H1 (cell line): ENCODE results near the gene ANO6. TPM values are rescaled to one million over a fixed set of nuclear protein-coding genes. Genes with fewer than 3 reads are reported as not detected.

Experiments used
- CTCF ChIA-PET: fragments of 300-600 bp; sonication (Branson Sonifier 250); formaldehyde crosslinking; loops from one replicate; lab custom pipeline; 2021; ENCODE audit not compliant: partially characterized antibody; lab: Charles Lee
- POLR2A ChIA-PET: fragments of 300-600 bp; sonication (Branson Sonifier 250); formaldehyde crosslinking; loops from one replicate; lab custom pipeline; 2021; ENCODE audit warnings: inconsistent platforms; ENCODE audit not compliant: partially characterized antibody; lab: Charles Lee
- DNase-seq, 2 experiments: peaks; one replicate each; pipeline versions ENCODE4 v3.0.0 to v3.0.0-alpha.2; 2010 to 2022; ENCODE audit warnings: low spot score in 2 of 2, low read depth in 1 of 2, mixed read lengths in 1 of 2
- FAIRE-seq: peaks from 2 replicates; lab custom pipeline; 2011; peaks lifted over from hg19 to GRCh38; lab: Jason Lieb, UNC
- H2AFZ ChIP-seq: 2 replicates; pipeline ENCODE4 v1.8.1; 2012; ENCODE audit warnings: low read length, inconsistent platforms
- H2AK5ac ChIP-seq: 2 replicates; pipeline ENCODE4 v1.6.1; 2013; ENCODE audit warnings: low read depth, low read length
- H2BK120ac ChIP-seq: replicated peaks from 2 replicates; pipeline ENCODE3; 2013; ENCODE audit warnings: low read depth, low read length, inconsistent platforms
- H2BK12ac ChIP-seq: 2 replicates; pipeline ENCODE4 v1.6.1; 2013; ENCODE audit warnings: low read depth, low read length
- H2BK15ac ChIP-seq: 2 replicates; pipeline ENCODE4 v1.6.1; 2013; ENCODE audit warnings: low read length
- H2BK20ac ChIP-seq: 2 replicates; pipeline ENCODE4 v1.6.1; 2013; ENCODE audit warnings: low read length
- H2BK5ac ChIP-seq: 2 replicates; pipeline ENCODE4 v1.6.1; 2013; ENCODE audit warnings: low read depth, low read length
- H3K14ac ChIP-seq: 2 replicates; pipeline ENCODE4 v1.6.1; 2013; ENCODE audit warnings: inconsistent platforms; ENCODE audit not compliant: insufficient read length
- H3K18ac ChIP-seq: 2 replicates; pipeline ENCODE4 v1.6.1; 2013; ENCODE audit warnings: low read length; ENCODE audit errors: extremely low read depth
- H3K23ac ChIP-seq: 2 replicates; pipeline ENCODE4 v1.6.1; 2013; ENCODE audit warnings: inconsistent platforms; ENCODE audit not compliant: insufficient read length
- H3K23me2 ChIP-seq: 2 replicates; pipeline ENCODE4 v1.6.1; 2013; ENCODE audit warnings: low read depth, low read length
- H3K27ac ChIP-seq: 2 replicates; pipeline ENCODE4 v1.6.1; 2011; ENCODE audit warnings: low read depth, low read length, inconsistent platforms
- H3K27me3 ChIP-seq, 4 experiments: replicated peaks in 1 of 4; 1 replicate in 1 of 4; 2 replicates in 3 of 4; pipeline versions ENCODE4 v1.6.1 to v1.8.1; 2011 to 2013; ENCODE audit warnings: low read length in 3 of 4, mild to moderate bottlenecking in 3 of 4, inconsistent platforms in 2 of 4, mixed read lengths in 2 of 4, moderate library complexity in 1 of 4; ENCODE audit not compliant: control insufficient read depth in 3 of 4, insufficient read depth in 3 of 4; ENCODE audit errors: extremely low read depth in 1 of 4
- H3K36me3 ChIP-seq, 4 experiments: 2 replicates each; pipeline versions ENCODE4 v1.6.1 to v1.8.1; 2011 to 2013; ENCODE audit warnings: mild to moderate bottlenecking in 4 of 4, low read length in 3 of 4, moderate library complexity in 2 of 4, control low read depth in 1 of 4, inconsistent platforms in 1 of 4; ENCODE audit not compliant: insufficient read depth in 4 of 4, control insufficient read depth in 2 of 4
- H3K4ac ChIP-seq: replicated peaks from 2 replicates; pipeline ENCODE3; 2013; ENCODE audit warnings: low read length, low read depth, mixed read lengths, inconsistent platforms; ENCODE audit not compliant: insufficient read length
- H3K4me1 ChIP-seq, 4 experiments: replicated peaks in 1 of 4; 1 replicate in 1 of 4; 2 replicates in 3 of 4; pipeline versions ENCODE4 v1.6.1 to v1.8.1; 2011 to 2013; ENCODE audit warnings: low read length in 3 of 4, inconsistent platforms in 2 of 4, mixed read lengths in 1 of 4; ENCODE audit not compliant: insufficient read depth in 4 of 4, control insufficient read depth in 3 of 4
- H3K4me2 ChIP-seq, 2 experiments: 2 replicates each; pipeline versions ENCODE4 v1.6.1 to v1.8.1; 2011 to 2013; ENCODE audit warnings: low read depth in 2 of 2, low read length in 2 of 2, control low read depth in 1 of 2, inconsistent platforms in 1 of 2, mild to moderate bottlenecking in 1 of 2; ENCODE audit not compliant: insufficient read depth in 1 of 2
- H3K4me3 ChIP-seq, 4 experiments: fragments of 200-600, 300-600 bp in 1 of 4; sonication (generic), shearing (Covaris generic), sonication (Bioruptor Twin) in 1 of 4; 2 replicates each; pipeline versions ENCODE4 v1.5.1 to v1.8.1; 2011 to 2016; ENCODE audit warnings: low read length in 4 of 4, low read depth in 3 of 4, control low read depth in 2 of 4, inconsistent platforms in 2 of 4, mild to moderate bottlenecking in 2 of 4, mixed read lengths in 1 of 4, moderate library complexity in 1 of 4; ENCODE audit not compliant: insufficient read depth in 2 of 4; ENCODE audit errors: extremely low read depth in 1 of 4
- H3K56ac ChIP-seq: replicated peaks from 2 replicates; pipeline ENCODE3; 2013; ENCODE audit warnings: low read depth, mild to moderate bottlenecking, mixed read lengths, low read length, inconsistent platforms; ENCODE audit not compliant: insufficient read length
- H3K79me1 ChIP-seq: 2 replicates; pipeline ENCODE4 v1.6.1; 2013; ENCODE audit warnings: low read depth, low read length, control low read depth
- H3K79me2 ChIP-seq, 2 experiments: 2 replicates each; pipeline versions ENCODE4 v1.6.1 to v1.8.1; 2012 to 2013; ENCODE audit warnings: low read length in 2 of 2, mild to moderate bottlenecking in 2 of 2, inconsistent platforms in 1 of 2; ENCODE audit not compliant: insufficient read depth in 2 of 2, control insufficient read depth in 1 of 2
- H3K9ac ChIP-seq, 4 experiments: replicated peaks in 1 of 4; 1 replicate in 1 of 4; 2 replicates in 3 of 4; pipeline versions ENCODE4 v1.6.1 to v1.8.1; 2011 to 2013; ENCODE audit warnings: low read depth in 3 of 4, low read length in 3 of 4, control low read depth in 2 of 4, mild to moderate bottlenecking in 2 of 4, moderate library complexity in 2 of 4, inconsistent platforms in 1 of 4; ENCODE audit errors: extremely low read depth in 1 of 4
- H3K9me3 ChIP-seq, 2 experiments: 2 replicates each; pipeline versions ENCODE4 v1.6.1 to v1.8.1; 2012 to 2013; ENCODE audit warnings: mild to moderate bottlenecking in 2 of 2, moderate library complexity in 2 of 2, control low read depth in 1 of 2, inconsistent platforms in 1 of 2, low read depth in 1 of 2, low read length in 1 of 2, mixed read lengths in 1 of 2; ENCODE audit not compliant: insufficient read depth in 2 of 2
- H4K20me1 ChIP-seq, 2 experiments: replicated peaks in 1 of 2; 2 replicates each; pipeline versions ENCODE3 to v1.8.1; 2011 to 2013; ENCODE audit warnings: inconsistent platforms in 2 of 2, low read length in 2 of 2, mild to moderate bottlenecking in 1 of 2; ENCODE audit not compliant: insufficient read depth in 2 of 2, control insufficient read depth in 1 of 2
- H4K5ac ChIP-seq: 2 replicates; pipeline ENCODE4 v1.6.1; 2013; ENCODE audit warnings: low read length, low read depth, mixed read lengths, inconsistent platforms; ENCODE audit not compliant: insufficient read length
- H4K8ac ChIP-seq: 2 replicates; pipeline ENCODE4 v1.8.0; 2013; ENCODE audit warnings: mild to moderate bottlenecking, moderate library complexity, low read length, inconsistent platforms; ENCODE audit not compliant: insufficient read depth; ENCODE audit errors: extremely low read depth
- H4K91ac ChIP-seq: replicated peaks from 2 replicates; pipeline ENCODE3; 2013; ENCODE audit warnings: low read length, mixed read lengths, inconsistent platforms; ENCODE audit not compliant: insufficient read length
- CBX5 ChIP-seq: fragments of 300-800, 300-1000 bp; sonication (generic); IDR thresholded peaks from 2 replicates; pipeline ENCODE4 v1.7.1; 2016; ENCODE audit warnings: antibody characterized with exemption, low read length, low read depth
- CBX8 ChIP-seq: fragments of 300-800, 300-1000 bp; sonication (generic); IDR thresholded peaks from 2 replicates; pipeline ENCODE4 v1.7.1; 2016; ENCODE audit warnings: low read depth, low read length, borderline replicate concordance
- CEBPB ChIP-seq: IDR thresholded peaks from 2 replicates; pipeline ENCODE4 v1.6.1; 2012; ENCODE audit warnings: low read depth, low read length
- CHD1 ChIP-seq: IDR thresholded peaks from 2 replicates; pipeline ENCODE4 v1.6.1; 2012; ENCODE audit warnings: low read depth, low read length, improper control_type of control experiment
- CTCF ChIP-seq, 3 experiments: IDR thresholded peaks; 1 replicate in 2 of 3; 2 replicates in 1 of 3; pipeline versions ENCODE4 v1.5.1 to v1.6.1; 2011; ENCODE audit warnings: low read length in 3 of 3, mild to moderate bottlenecking in 3 of 3, inconsistent platforms in 2 of 3, low read depth in 1 of 3, moderate library complexity in 1 of 3; ENCODE audit not compliant: insufficient read depth in 1 of 3; ENCODE audit errors: control extremely low read depth in 1 of 3
- EZH2 ChIP-seq: fragments of 200-600 bp; sonication (generic); IDR thresholded peaks from 2 replicates; pipeline ENCODE4 v1.7.1; 2012; ENCODE audit warnings: low read depth, mild to moderate bottlenecking, moderate library complexity, low read length, inconsistent platforms; ENCODE audit not compliant: severe bottlenecking
- FOSL1 ChIP-seq: IDR thresholded peaks from 2 replicates; pipeline ENCODE4 v1.6.1; 2011; ENCODE audit warnings: mild to moderate bottlenecking, low read depth, low read length, moderate library complexity; ENCODE audit not compliant: insufficient read depth
- GTF2F1 ChIP-seq: IDR thresholded peaks from 2 replicates; pipeline ENCODE4 v1.6.1; 2012; ENCODE audit warnings: low read depth, low read length, improper control_type of control experiment, borderline replicate concordance
- HDAC6 ChIP-seq: IDR thresholded peaks from one replicate; pipeline ENCODE4 v1.7.1; 2012; ENCODE audit warnings: low read depth, mild to moderate bottlenecking, inconsistent platforms, low read length, moderate library complexity
- KDM5A ChIP-seq: fragments of 200-600 bp; IDR thresholded peaks from 2 replicates; pipeline ENCODE4 v1.7.1; 2012; ENCODE audit warnings: mild to moderate bottlenecking, low read length, inconsistent platforms, mixed read lengths
- SIX5 ChIP-seq: IDR thresholded peaks from 2 replicates; pipeline ENCODE4 v1.6.1; 2011; ENCODE audit warnings: mild to moderate bottlenecking, low read depth, low read length
- polyA plus RNA-seq, 7 experiments: library from polyadenylated mRNA; depleted of rRNA in 3 of 7; stranded (reverse) in 5 of 7; unstranded in 2 of 7; fragments of >200 nt in 5 of 7; fragments of 200-250 nt in 2 of 7; gene quantifications; 1 replicate in 5 of 7; 2 replicates in 1 of 7; 4 replicates in 1 of 7; pipeline versions ENCODE4 v1.2.1 to v1.2.3, GENCODE V29; 2011 to 2013; ENCODE audit warnings: missing spikeins in 2 of 7, mixed read lengths in 2 of 7
- total RNA-seq: library from RNA; stranded (reverse); fragmentation: NEBNext Ultra II Directional; extraction: Animal tissue kit (Norgen Biotek cat#: 25700); gene quantifications from 2 replicates; pipeline ENCODE4 v1.2.1, GENCODE V29; 2021

Gene ANO6
- total and polyA plus RNA-seq, 2 of the 8 experiments (the other 6 are each of a cell fraction or from before 2014, with no cell fraction given) = 15.1 to 39.7 TPM

- H3K23ac ChIP-seq = no peak overlapping the region
- peak overlapping the region; percentile 83 for H4K91ac ChIP-seq
- H4K5ac ChIP-seq = peak overlapping the region; percentile 37
- no peak for DNase-seq
- no peak overlapping the region for H3K18ac ChIP-seq
- H2BK20ac ChIP-seq = no peak overlapping the region
- H2BK5ac ChIP-seq = 0 out of 2 replicates have a peak overlapping the region, but pooled peaks have one; percentile 75
- H2BK12ac ChIP-seq = no peak overlapping the region
- H3K14ac ChIP-seq = no peak overlapping the region
- H2AFZ ChIP-seq = no peak overlapping the region
- peaks cover 4% of the 10 kb centered on the region for H3K23me2 ChIP-seq
- no peak overlapping the region for H3K27ac ChIP-seq
- H2BK120ac ChIP-seq = no peak overlapping the region
- no peaks in the 10 kb centered on the region for H4K20me1 ChIP-seq
- H2AK5ac ChIP-seq = no peak overlapping the region
- H3K9ac ChIP-seq = no peak overlapping the region
- ChIA-PET CTCF (interaction anchor here (0.8 to 1.1 kb wide), 2 partner anchors 167 to 215 kb away, joined by 3 read pairs; no protein-coding TSS in a partner anchor), POLR2A (interaction anchor here (0.8 to 7.5 kb wide), 4 partner anchors 13 to 45 kb away, joined by 3 to 75 read pairs (median 4); no protein-coding TSS in a partner anchor)
- peak overlapping the region in 1 of 4 experiments; percentile 37; a peak in 2 of 8 replicates for H3K4me3 ChIP-seq
- H3K4me1 ChIP-seq = peaks cover 0 to 18% (median 15%) of the 10 kb centered on the region in 4 experiments; a peak in 5 of 7 replicates
- no peak overlapping the region for H2BK15ac ChIP-seq
- no peak overlapping the region for H4K8ac ChIP-seq
- no peaks in the 10 kb centered on the region; the same call in 1 of the 2 replicates for H3K79me1 ChIP-seq
- H3K4me2 ChIP-seq = peak overlapping the region; percentile 36 to 52; a peak in 3 of 4 replicates
- no peaks in the 10 kb centered on the region for H3K27me3 ChIP-seq
- no peak for FAIRE-seq
- no peak overlapping the region for H3K56ac ChIP-seq
- H3K36me3 ChIP-seq = no peaks in the 10 kb centered on the region; a peak in 2 of 8 replicates
- H3K79me2 ChIP-seq = peaks cover 12 to 84% of the 10 kb centered on the region in 2 experiments
- no peaks in the 10 kb centered on the region for H3K9me3 ChIP-seq
- no peak overlapping the region for H3K4ac ChIP-seq
- TF ChIP-seq HDAC6 = no peak
- no peak for TF ChIP-seq CBX8
- no peak for TF ChIP-seq CHD1
- TF ChIP-seq GTF2F1 = no peak
- no peak for TF ChIP-seq CBX5
- no peak for TF ChIP-seq FOSL1
- TF ChIP-seq CEBPB = no peak
- TF ChIP-seq EZH2 = no peak
- TF ChIP-seq CTCF (IDR thresholded peaks at IDR 0.05; ENCODE audit: control extremely low read depth in 1 of 3, insufficient read depth in 1 of 3, low read depth in 1 of 3, low read length in 3 of 3) = no peak
- no peak for TF ChIP-seq KDM5A
- no peak for TF ChIP-seq SIX5
Measured at GRCh38 chr12:45220363-45220931, 4.6 kb downstream of the ANO6 start.
